GM18507 (cell line): ENCODE data around the gene NOD1.

Experiments
- DNase-seq: peaks from one replicate; pipeline ENCODE4 v3.0.0; 2011; ENCODE audit warnings: low read depth; ENCODE audit not compliant: insufficient read length; ENCODE audit errors: extremely low spot score
- FAIRE-seq: peaks from 2 replicates; lab custom pipeline; 2011; peaks lifted over from hg19 to GRCh38; lab: Jason Lieb, UNC

The NOD1 gene

GRCh38 chr7:30472784-30473775 lies 5.5 kb downstream of the NOD1 start:
- DNase-seq (no peak), FAIRE-seq (no peak)

- DNase-seq (no peak), FAIRE-seq (no peak)
Measured at GRCh38 chr7:30472081-30472783, 6.4 kb downstream of the NOD1 start.

GRCh38 chr7:30471205-30471604 lies 7.4 kb downstream of the NOD1 start:
- DNase-seq = no peak
- no peak for FAIRE-seq

DNA sequence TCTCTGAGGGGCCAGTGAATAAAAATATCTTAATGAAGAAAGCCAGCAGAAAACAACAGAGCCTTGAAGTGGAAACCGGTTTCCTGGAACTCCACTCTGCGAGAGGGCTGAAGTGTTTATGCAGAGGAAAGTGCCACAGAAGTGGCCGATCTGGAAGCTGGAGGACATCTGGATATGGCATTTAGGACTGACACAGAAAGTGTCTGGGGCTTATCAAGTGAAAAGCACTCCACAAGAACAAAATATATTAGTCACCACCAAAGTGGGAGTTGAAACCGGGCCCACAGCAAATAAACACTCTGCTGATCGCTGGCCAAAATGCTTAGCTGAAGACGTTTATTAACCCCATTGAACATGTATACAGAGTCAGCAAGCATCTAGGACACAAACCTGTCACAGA lies 7.8 kb downstream of the NOD1 start:
- no peak for DNase-seq
- no peak for FAIRE-seq

GRCh38 chr7:30470163-30470770 lies 8.3 kb downstream of the NOD1 start:
- FAIRE-seq = no peak
- no peak for DNase-seq

DNA sequence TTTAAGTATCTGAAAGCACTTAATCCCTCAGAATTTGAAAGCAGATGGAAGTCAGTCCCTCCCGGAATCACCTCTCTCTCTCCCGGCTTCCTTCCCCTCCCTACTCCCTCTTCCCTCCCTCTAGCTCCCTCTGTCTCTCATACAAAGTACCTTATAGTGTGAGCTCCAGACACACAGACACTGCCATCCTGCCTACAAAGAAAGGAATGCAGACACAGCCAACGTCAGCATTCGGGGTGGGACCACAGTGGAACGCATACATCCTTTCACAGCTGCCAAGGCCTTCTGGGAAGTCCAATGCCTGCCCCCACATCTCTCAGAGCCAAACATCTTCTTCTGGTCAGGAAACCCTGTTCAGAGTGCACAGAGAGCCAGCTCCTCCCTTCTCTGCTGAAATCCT lies 9.3 kb downstream of the NOD1 start:
- FAIRE-seq (no peak), DNase-seq (no peak)

DNA sequence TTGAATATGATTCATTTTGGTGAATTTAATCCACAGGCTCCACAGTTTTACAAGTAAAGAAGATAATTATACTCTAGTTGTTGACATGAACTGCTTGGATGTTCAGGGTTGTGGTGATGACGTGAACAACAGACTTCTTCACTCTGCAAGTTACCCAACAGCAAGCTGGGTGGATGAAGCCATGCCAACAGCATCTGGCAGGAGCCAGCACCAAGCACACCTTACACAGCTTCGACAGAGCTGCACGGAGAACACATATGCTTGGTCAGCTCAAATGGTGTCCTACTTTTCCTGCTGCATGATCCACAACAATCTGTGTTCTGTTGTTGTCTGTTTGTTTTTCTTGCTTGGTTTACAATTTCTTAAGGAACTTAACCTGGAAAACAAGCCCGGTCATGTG lies 9.8 kb downstream of the NOD1 start:
- FAIRE-seq (no peak), DNase-seq (no peak)

- FAIRE-seq (no peak), DNase-seq (no peak)
Measured at GRCh38 chr7:30468041-30468440, 10.5 kb downstream of the NOD1 start.

GRCh38 chr7:30467271-30467670 lies 11.3 kb downstream of the NOD1 start:
- FAIRE-seq (no peak), DNase-seq (no peak)

DNA sequence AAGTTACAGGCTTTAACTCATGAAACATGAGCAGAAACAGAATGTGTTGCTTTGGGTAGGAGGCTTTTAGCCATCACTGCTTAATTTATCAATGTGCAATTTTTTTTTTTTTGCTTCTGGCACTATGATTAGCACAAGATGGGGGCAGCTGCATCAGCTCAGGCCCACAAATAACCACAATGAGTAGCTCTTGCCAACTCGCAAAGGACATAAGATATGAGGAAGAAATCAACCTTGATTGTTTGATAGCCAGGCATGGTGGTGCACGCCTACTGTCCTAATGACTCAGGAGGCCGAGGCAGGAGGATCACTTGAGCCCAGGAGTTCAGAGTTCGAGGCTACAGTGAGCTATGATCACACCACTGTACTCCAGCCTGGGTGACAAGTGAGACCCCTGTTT lies 12.3 kb downstream of the NOD1 start:
- no peak for FAIRE-seq
- DNase-seq = no peak

DNA sequence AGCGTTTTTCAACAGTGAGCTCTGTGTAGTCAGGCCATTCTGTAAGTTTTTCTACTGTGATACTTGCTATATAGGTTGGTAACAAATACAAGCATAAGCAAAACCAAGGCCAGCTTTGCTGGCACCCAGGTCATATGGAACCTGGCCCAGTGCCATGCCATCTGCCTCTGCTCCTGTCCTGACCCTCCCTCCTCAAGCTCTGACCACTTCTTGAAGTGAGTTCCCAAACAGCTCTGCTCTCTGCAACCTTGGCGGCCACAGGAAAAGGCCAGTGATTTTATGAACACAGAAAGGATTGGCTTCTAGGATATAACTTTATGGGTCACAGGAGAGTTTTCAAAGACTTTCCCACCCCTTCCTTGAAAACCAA lies 12.8 kb downstream of the NOD1 start:
- FAIRE-seq = no peak
- DNase-seq = no peak

- FAIRE-seq = no peak
- DNase-seq = no peak
Measured at GRCh38 chr7:30465046-30465810, 13.4 kb downstream of the NOD1 start.

DNA sequence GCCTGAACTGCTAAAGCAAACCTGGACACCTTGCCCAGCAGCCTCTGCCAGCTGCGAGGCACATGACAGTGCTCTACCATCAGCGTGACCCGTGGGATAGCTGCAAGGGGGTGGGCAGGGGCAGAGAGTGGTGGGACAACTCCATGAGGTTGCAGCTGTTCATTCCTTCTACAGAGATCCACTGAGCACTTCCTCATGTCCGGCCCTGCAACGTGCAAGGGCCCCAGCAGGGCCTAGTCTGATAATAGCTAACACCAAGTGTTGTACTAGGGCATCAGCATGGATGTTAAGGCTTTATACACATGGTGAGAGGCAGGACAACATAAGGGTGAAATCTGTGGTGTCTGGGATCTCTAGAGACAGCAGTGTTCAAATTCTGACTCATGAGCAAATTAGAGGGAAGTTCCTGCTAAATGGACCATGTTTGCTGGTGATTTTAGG lies 14.3 kb downstream of the NOD1 start:
- no peak for DNase-seq
- peak; percentile 71 for FAIRE-seq

- DNase-seq (peak; percentile 40), FAIRE-seq (peak; percentile 72)
Measured at GRCh38 chr7:30463405-30464145, 15.0 kb downstream of the NOD1 start.

GRCh38 chr7:30462179-30462578 lies 16.4 kb downstream of the NOD1 start:
- FAIRE-seq = no peak
- DNase-seq = no peak

GRCh38 chr7:30460246-30460633 lies 18.3 kb downstream of the NOD1 start:
- DNase-seq (no peak), FAIRE-seq (no peak)

GRCh38 chr7:30459591-30460245 lies 18.9 kb downstream of the NOD1 start:
- DNase-seq (no peak), FAIRE-seq (no peak)

DNA sequence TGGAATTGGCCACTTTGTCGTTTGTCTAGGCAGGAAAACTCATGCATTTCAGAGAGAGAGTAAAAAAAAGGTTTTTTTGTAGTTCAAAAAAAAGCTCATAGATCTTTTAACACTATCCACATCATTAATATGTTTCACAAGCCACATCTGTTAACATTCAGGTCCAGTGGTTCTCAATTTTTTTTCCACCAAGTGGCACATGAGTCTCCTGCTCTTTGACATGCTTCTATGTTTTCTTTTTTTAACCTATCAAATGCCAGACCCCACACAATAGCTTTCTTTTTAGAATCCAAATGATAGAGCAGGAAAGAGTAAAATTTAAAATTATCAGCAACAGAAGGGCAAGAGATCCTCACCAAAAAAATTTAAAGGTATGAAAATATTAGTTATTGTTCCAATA lies 20.3 kb downstream of the NOD1 start:
- DNase-seq = no peak
- FAIRE-seq = no peak

- DNase-seq (no peak), FAIRE-seq (no peak)
Measured at GRCh38 chr7:30453921-30454320, 24.7 kb downstream of the NOD1 start.
